ENCODE data around the gene TNFRSF14. TPM values are rescaled to one million over a fixed set of nuclear protein-coding genes. Genes with fewer than 3 reads are reported as not detected.

Gene TNFRSF14
- total and polyA plus RNA-seq, 9 of the 15 experiments (the other 6 are each of a cell fraction or from before 2014, with no cell fraction given), result 0.11 to 2.3 (median 0.68) TPM; not detected in 2

- TF ChIP-seq NRF1 (conservative IDR thresholded peaks at IDR 0.05 in 1 of 2, IDR thresholded peaks at IDR 0.05 in 1 of 2) (no peak), SNIP1 (IDR thresholded peaks at IDR 0.05; ENCODE audit: low read depth) (no peak), TAF7 (tag; IDR thresholded peaks at IDR 0.05) (no peak), NFIC (IDR thresholded peaks at IDR 0.05) (no peak), THAP7 (CRISPR knock-in tag; IDR thresholded peaks at IDR 0.05) (no peak), GATAD2A (IDR thresholded peaks at IDR 0.05) (no peak), IRF9 (tag; IDR thresholded peaks at IDR 0.05) (no peak), KHSRP (IDR thresholded peaks at IDR 0.05) (no peak), FOXJ2 (tag; IDR thresholded peaks at IDR 0.05) (no peak), RREB1 (CRISPR knock-in tag; IDR thresholded peaks at IDR 0.05) (no peak), ZNF146 (CRISPR knock-in tag; IDR thresholded peaks at IDR 0.05; ENCODE audit: unreplicated experiment) (no peak), EP300 (IDR thresholded peaks at IDR 0.05; ENCODE audit: low read length) (no peak), ZBED1 (IDR thresholded peaks at IDR 0.05) (no peak), MTA2 (IDR thresholded peaks at IDR 0.05; ENCODE audit: low read depth) (no peak), TBP (optimal IDR thresholded peaks at IDR 0.05; ENCODE audit: low read depth, low read length) (no peak)
- no peaks in the 10 kb centered on the region for H3K27me3 ChIP-seq (ENCODE audit: control insufficient read depth in 2 of 2, insufficient read depth in 2 of 2, low read length in 2 of 2)
- peaks cover 93% of the 10 kb centered on the region for H3K36me3 ChIP-seq (ENCODE audit: control insufficient read depth, insufficient read depth, low read length)
- H3K9ac ChIP-seq (ENCODE audit: insufficient read depth in 1 of 2, low read depth in 2 of 2, low read length in 2 of 2), result no peak overlapping the region
- peaks cover 38% of the 10 kb centered on the region for H4K20me1 ChIP-seq (replicated peaks; ENCODE audit: control insufficient read depth, insufficient read depth, low read length)
- no TSS peak for BruUV-seq (replicated peaks)
- in situ Hi-C loops (cut with MboI), result no loop called here
- ChIA-PET POLR2A (no interaction called here), CTCF (ENCODE audit: low intra/inter-chr PET ratio) (no interaction called here)
- FAIRE-seq, result no peak
- ATAC-seq, result no peak
- H3K79me2 ChIP-seq (ENCODE audit: control insufficient read depth, insufficient read depth, low read length), result peaks cover 44% of the 10 kb centered on the region
- H3K9me1 ChIP-seq (ENCODE audit: control insufficient read depth, insufficient read depth, low read length), result peaks cover 21% of the 10 kb centered on the region
- H3K4me1 ChIP-seq (replicated peaks in 1 of 2; ENCODE audit: control insufficient read depth in 2 of 2, insufficient read depth in 2 of 2, low read length in 2 of 2), result peaks cover 21 to 48% of the 10 kb centered on the region in 2 experiments; a peak in 4 of 5 replicates
- WGBS (ENCODE audit: insufficient coverage, low coverage, missing lambda C conversion rate), result 93% methylated on average over 17 of the region's 21 CpGs
- H3K9me3 ChIP-seq (replicated peaks; ENCODE audit: control insufficient read depth, insufficient read depth, low read depth, low read length), result no peaks in the 10 kb centered on the region
- no peak overlapping the region for H3K4me3 ChIP-seq
- no peak for DNase-seq (ENCODE audit: extremely low read depth in 1 of 4, low spot score in 3 of 4)
- H3K4me2 ChIP-seq (ENCODE audit: insufficient read depth, low read length), result no peak overlapping the region
- no peak overlapping the region for H3K27ac ChIP-seq (ENCODE audit: extremely low read depth, low read depth, low read length)
- intact Hi-C loops (cut with micrococcal nuclease), result no loop called here
- no peak overlapping the region for H2AFZ ChIP-seq (ENCODE audit: low read depth, low read length)
These were observed 35.4 kb upstream of the TNFRSF14 start for GRCh38 chr1:2520806-2521205.
